HL-60 (cell line): ENCODE data around the gene ALG11.
A peak's percentile ranks its signal among the peaks of the same experiment; 100 is the strongest.

Source experiments
- DNase-seq, 2 experiments: peaks; one replicate each; pipeline ENCODE4 v3.0.0-alpha.2; 2010 to 2020; ENCODE audit warnings: low read depth in 1 of 2, low spot score in 1 of 2
- H3K27ac ChIP-seq: fragments of 250-450 bp; sonication (Bioruptor Pico); replicated peaks from 2 replicates; pipeline ENCODE4 v1.5.1; 2020; ENCODE audit warnings: mild to moderate bottlenecking, moderate library complexity
- H3K27me3 ChIP-seq: fragments of 250-450 bp; sonication (Bioruptor Pico); 2 replicates; pipeline ENCODE4 v1.5.1; 2021; ENCODE audit warnings: mild to moderate bottlenecking, moderate library complexity; ENCODE audit not compliant: insufficient read depth, poor library complexity, severe bottlenecking
- H3K4me3 ChIP-seq: replicated peaks from 2 replicates; pipeline ENCODE4 v1.5.1; 2011; ENCODE audit warnings: mild to moderate bottlenecking, control low read depth, low read length; ENCODE audit not compliant: insufficient read depth
- GABPA ChIP-seq: IDR thresholded peaks from 2 replicates; pipeline ENCODE4 v1.6.1; 2012; ENCODE audit warnings: low read depth
- POLR2AphosphoS5 ChIP-seq: IDR thresholded peaks from 2 replicates; pipeline ENCODE4 v1.6.1; 2012; ENCODE audit warnings: low read depth
- SPI1 ChIP-seq: IDR thresholded peaks from 2 replicates; pipeline ENCODE4 v1.6.1; 2012; ENCODE audit warnings: low read depth, mild to moderate bottlenecking, borderline replicate concordance
- long read RNA-seq: library from polyadenylated mRNA; unstranded; transcript quantifications from one replicate; pipeline ENCODE4 v2.0.0, GENCODE V29; 2020
- TF ChIP-seq, protein P1 (sequence below): IDR thresholded peaks from 2 replicates; pipeline ENCODE4 v1.6.1; 2012; ENCODE audit warnings: low read depth; ENCODE audit not compliant: insufficient replicate concordance
- TF ChIP-seq, protein P2 (sequence below): IDR thresholded peaks from one replicate; pipeline ENCODE4 v1.5.1; 2011; ENCODE audit warnings: low read length, control low read depth, inconsistent platforms; ENCODE audit not compliant: insufficient read depth

The ALG11 gene, protein sequence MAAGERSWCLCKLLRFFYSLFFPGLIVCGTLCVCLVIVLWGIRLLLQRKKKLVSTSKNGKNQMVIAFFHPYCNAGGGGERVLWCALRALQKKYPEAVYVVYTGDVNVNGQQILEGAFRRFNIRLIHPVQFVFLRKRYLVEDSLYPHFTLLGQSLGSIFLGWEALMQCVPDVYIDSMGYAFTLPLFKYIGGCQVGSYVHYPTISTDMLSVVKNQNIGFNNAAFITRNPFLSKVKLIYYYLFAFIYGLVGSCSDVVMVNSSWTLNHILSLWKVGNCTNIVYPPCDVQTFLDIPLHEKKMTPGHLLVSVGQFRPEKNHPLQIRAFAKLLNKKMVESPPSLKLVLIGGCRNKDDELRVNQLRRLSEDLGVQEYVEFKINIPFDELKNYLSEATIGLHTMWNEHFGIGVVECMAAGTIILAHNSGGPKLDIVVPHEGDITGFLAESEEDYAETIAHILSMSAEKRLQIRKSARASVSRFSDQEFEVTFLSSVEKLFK
- long read RNA-seq, transcript ALG11-203 (2 exons, 1,404 nt) = minor isoform, 72 of 284 reads
- long read RNA-seq, transcript ALG11-202 (4 exons, 2,558 nt) = major isoform, 112 of 284 reads
- long read RNA-seq, transcript ALG11-204 (2 exons, 1,983 nt) = minor isoform, 22 of 284 reads
- long read RNA-seq, partial matches to known transcripts = 20 of 284 reads
- long read RNA-seq, other reads (novel, unspliced or antisense) = 58 of 284 reads

DNA sequence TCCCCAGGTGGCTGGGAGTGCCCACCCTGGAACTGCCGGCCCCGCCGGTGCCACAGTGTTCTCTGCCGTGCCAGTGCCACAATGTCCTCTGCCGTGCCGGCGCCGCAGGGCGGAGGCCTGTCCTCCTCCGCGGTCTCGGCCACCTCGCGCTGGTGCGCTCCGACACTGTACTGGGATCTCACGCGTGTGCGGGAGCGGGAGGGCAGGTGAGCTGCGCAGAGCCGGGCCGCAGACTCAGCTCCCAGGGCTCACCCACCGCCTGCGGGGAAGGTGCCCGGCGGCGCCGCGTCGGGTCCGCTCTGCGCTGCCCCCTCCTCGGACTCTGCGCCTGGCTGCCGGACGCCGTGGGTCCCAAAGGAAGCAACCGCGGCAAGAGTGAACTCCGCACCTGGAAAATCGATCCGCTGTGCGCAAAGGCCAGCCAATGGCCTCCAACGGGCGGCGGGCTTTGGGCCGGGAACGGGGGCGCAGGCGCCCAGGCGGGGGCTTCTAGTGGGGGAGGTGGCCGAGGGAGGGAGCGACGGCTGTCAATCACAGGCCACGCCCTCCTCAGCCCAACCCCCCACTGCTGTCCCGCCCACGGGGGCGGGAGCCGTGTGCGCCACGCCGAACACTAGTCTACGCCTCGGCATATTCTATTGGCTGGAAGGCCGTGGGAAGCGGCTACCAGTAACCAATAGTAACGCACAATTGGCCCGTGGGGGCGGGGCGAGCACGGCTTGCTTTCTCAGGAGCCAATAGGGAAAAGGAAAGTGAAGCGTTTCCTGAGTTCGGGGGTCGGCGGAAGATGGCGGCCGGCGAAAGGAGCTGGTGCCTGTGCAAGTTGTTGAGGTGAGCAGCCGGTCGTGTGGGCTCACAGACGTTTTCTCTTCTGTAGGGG, at the start of gene ALG11:
Gene ALG11, plus strand, starts transcription at position 767 of the 880 bp plus-strand sequence. Its CDS starts 21 bp downstream, at position 788.
- DNase-seq = peak; percentile 83 to 100
- H3K4me3 ChIP-seq = peak within 1 kb of the TSS; percentile 100
- TF ChIP-seq, protein P1, sequence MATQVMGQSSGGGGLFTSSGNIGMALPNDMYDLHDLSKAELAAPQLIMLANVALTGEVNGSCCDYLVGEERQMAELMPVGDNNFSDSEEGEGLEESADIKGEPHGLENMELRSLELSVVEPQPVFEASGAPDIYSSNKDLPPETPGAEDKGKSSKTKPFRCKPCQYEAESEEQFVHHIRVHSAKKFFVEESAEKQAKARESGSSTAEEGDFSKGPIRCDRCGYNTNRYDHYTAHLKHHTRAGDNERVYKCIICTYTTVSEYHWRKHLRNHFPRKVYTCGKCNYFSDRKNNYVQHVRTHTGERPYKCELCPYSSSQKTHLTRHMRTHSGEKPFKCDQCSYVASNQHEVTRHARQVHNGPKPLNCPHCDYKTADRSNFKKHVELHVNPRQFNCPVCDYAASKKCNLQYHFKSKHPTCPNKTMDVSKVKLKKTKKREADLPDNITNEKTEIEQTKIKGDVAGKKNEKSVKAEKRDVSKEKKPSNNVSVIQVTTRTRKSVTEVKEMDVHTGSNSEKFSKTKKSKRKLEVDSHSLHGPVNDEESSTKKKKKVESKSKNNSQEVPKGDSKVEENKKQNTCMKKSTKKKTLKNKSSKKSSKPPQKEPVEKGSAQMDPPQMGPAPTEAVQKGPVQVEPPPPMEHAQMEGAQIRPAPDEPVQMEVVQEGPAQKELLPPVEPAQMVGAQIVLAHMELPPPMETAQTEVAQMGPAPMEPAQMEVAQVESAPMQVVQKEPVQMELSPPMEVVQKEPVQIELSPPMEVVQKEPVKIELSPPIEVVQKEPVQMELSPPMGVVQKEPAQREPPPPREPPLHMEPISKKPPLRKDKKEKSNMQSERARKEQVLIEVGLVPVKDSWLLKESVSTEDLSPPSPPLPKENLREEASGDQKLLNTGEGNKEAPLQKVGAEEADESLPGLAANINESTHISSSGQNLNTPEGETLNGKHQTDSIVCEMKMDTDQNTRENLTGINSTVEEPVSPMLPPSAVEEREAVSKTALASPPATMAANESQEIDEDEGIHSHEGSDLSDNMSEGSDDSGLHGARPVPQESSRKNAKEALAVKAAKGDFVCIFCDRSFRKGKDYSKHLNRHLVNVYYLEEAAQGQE = no peak
- TF ChIP-seq POLR2AphosphoS5 (peak; percentile 78; the same call in 1 of the 2 replicates), SPI1 (no peak)
- H3K27ac ChIP-seq = peak within 1 kb of the TSS; percentile 71
- peaks cover 46% of the 10 kb centered on the region for H3K27me3 ChIP-seq

DNA sequence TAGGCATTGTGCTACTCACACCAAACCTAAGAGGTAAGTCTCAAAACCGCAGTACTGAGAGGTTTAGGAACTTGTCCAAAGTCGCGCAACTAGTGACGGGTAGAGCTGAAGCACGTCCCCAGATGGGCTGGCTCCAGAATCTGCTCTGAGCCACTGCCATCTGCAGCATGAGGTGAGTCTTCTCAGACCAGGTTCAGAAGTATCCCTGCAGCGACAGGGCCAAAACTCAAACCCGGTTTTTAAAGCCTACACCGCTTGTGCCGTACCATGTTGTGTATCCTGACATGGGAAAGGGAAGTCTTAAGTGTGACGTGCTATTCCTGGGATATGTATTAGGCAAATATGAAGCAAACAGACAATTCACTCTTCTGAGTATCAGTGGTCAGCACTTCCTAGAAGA, 46.0 kb upstream of the ALG11 start:
- TF ChIP-seq GABPA = no peak
- TF ChIP-seq, protein P2, sequence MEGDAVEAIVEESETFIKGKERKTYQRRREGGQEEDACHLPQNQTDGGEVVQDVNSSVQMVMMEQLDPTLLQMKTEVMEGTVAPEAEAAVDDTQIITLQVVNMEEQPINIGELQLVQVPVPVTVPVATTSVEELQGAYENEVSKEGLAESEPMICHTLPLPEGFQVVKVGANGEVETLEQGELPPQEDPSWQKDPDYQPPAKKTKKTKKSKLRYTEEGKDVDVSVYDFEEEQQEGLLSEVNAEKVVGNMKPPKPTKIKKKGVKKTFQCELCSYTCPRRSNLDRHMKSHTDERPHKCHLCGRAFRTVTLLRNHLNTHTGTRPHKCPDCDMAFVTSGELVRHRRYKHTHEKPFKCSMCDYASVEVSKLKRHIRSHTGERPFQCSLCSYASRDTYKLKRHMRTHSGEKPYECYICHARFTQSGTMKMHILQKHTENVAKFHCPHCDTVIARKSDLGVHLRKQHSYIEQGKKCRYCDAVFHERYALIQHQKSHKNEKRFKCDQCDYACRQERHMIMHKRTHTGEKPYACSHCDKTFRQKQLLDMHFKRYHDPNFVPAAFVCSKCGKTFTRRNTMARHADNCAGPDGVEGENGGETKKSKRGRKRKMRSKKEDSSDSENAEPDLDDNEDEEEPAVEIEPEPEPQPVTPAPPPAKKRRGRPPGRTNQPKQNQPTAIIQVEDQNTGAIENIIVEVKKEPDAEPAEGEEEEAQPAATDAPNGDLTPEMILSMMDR = no peak
- no peak for TF ChIP-seq SPI1
- no peak for TF ChIP-seq POLR2AphosphoS5
- TF ChIP-seq, protein P1 = no peak
- Histone ChIP-seq H3K27me3 (no peaks in the 10 kb centered on the region), H3K4me3 (no peak overlapping the region), H3K27ac (no peak overlapping the region)
- DNase-seq = no peak

DNA sequence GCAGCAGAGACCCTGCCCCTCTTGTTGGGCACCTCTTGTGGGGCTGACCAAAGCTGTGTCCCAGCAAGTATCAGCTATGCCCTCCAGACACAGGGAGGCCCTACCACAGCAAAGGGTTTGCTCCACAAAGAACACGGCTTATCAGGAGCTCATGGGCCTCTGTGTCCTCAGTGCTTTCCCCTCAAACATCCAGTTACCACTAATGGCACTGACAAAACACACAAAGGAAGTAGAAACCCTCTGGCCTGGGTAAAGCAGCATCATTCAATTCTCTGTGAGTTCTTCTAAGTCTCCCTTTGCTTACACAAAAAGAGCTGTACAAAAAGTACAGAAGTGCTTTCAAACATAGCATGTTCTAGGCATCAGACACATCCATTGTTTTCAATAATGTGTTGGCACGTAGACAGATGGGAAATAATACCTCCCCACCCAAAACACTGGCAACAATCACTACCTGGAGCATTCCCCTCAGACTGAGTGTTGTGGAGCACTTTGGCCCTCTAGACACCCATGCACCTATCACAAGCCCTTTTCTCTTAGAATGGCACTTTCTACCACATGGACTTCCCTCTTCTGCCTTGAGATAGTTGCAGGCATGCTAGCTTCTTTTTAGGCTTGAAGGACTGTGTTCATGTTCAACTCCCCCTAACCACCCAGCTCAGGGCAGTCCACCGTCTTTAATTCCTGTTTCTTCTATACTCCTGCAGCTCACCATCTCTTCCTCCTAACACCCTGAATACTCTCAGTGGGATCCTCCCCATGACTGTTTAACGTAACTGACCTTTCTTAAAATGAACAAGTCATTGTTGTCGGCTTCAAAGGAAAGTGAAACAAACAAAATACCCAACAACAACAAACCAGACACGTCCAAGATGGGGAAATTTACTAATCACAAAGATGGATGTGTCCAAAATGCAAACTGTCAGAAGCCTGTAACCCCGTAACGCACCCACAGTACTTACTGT, 44.4 kb upstream of the ALG11 start:
- TF ChIP-seq POLR2AphosphoS5 (no peak), GABPA (no peak), SPI1 (no peak)
- TF ChIP-seq, protein P2 = no peak
- TF ChIP-seq, protein P1 = no peak
- Histone ChIP-seq H3K27me3 (no peaks in the 10 kb centered on the region), H3K27ac (no peak overlapping the region), H3K4me3 (no peak overlapping the region)
- peak in 1 of 2 experiments; percentile 17 for DNase-seq
